SK-N-SH (cell line): ENCODE results near the gene ATP5PD. TPM values are rescaled to one million over a fixed set of nuclear protein-coding genes. Genes with fewer than 3 reads are reported as not detected.

Experiments
- CTCF ChIA-PET: fragments of 300-600, 350-600 bp; formaldehyde crosslinking; extraction: SDS; loops from one replicate; lab custom pipeline; 2021; lab: Yijun Ruan, JAX
- POLR2A ChIA-PET: fragments of 350-600 bp; sonication (Branson Sonifier 250); formaldehyde crosslinking; extraction: SDS; loops from one replicate; lab custom pipeline; 2020; ENCODE audit warnings: antibody characterized with exemption, inconsistent platforms; lab: Yijun Ruan, JAX
- DNase-seq: peaks from one replicate; pipeline ENCODE4 v3.0.0; 2012
- H2AFZ ChIP-seq: fragments of 200-600 bp; sonication (generic); 2 replicates; pipeline ENCODE4 v1.8.1; 2016; ENCODE audit warnings: antibody characterized with exemption, mild to moderate bottlenecking, low read depth
- H3F3A ChIP-seq: fragments of 200-600 bp; sonication (generic); replicated peaks from 2 replicates; pipeline ENCODE3; 2016; ENCODE audit warnings: antibody characterized with exemption, mild to moderate bottlenecking; ENCODE audit not compliant: insufficient read depth
- H3K27ac ChIP-seq, 2 experiments: fragments of 200-500 bp in 1 of 2; fragments of 200-600 bp in 1 of 2; sonication (Bioruptor generic) in 1 of 2; sonication (generic), shearing (Covaris generic) in 1 of 2; 2 replicates each; pipeline versions ENCODE4 v1.5.1 to v1.6.1; 2014 to 2016; ENCODE audit warnings: low read depth in 2 of 2, inconsistent platforms in 1 of 2, low read length in 1 of 2, mild to moderate bottlenecking in 1 of 2, mixed read lengths in 1 of 2
- H3K27me3 ChIP-seq: fragments of 200-600 bp; sonication (generic), shearing (Covaris generic); 2 replicates; pipeline ENCODE4 v1.6.1; 2016; ENCODE audit warnings: mixed run types; ENCODE audit not compliant: insufficient read depth
- H3K36me3 ChIP-seq, 2 experiments: fragments of 200-500 bp in 1 of 2; fragments of 200-600 bp in 1 of 2; sonication (Bioruptor generic) in 1 of 2; sonication (generic) in 1 of 2; replicated peaks in 1 of 2; 2 replicates each; pipeline versions ENCODE3 to v1.5.1; 2014 to 2016; ENCODE audit warnings: low read length in 1 of 2, mild to moderate bottlenecking in 1 of 2; ENCODE audit not compliant: insufficient read depth in 2 of 2, control insufficient read depth in 1 of 2
- H3K4me1 ChIP-seq, 2 experiments: fragments of 200-500 bp in 1 of 2; fragments of 200-600 bp in 1 of 2; sonication (Bioruptor generic) in 1 of 2; sonication (generic), shearing (Covaris generic) in 1 of 2; 2 replicates each; pipeline versions ENCODE4 v1.5.1 to v1.6.1; 2014 to 2016; ENCODE audit warnings: low read depth in 1 of 2, low read length in 1 of 2, mixed run types in 1 of 2; ENCODE audit not compliant: insufficient read depth in 2 of 2, control insufficient read depth in 1 of 2
- H3K4me2 ChIP-seq: fragments of 200-600 bp; sonication (generic), shearing (Covaris generic); 2 replicates; pipeline ENCODE4 v1.6.1; 2017; ENCODE audit warnings: mixed run types
- H3K4me3 ChIP-seq, 2 experiments: fragments of 200-500 bp in 1 of 2; fragments of 200-600 bp in 1 of 2; sonication (Bioruptor generic) in 1 of 2; sonication (generic), shearing (Covaris generic) in 1 of 2; 2 replicates each; pipeline versions ENCODE4 v1.5.1 to v1.8.1; 2014 to 2016; ENCODE audit warnings: low read depth in 2 of 2, inconsistent platforms in 1 of 2, low read length in 1 of 2, mild to moderate bottlenecking in 1 of 2, mixed read lengths in 1 of 2, moderate library complexity in 1 of 2
- H3K79me2 ChIP-seq: fragments of 200-600 bp; sonication (generic); 2 replicates; pipeline ENCODE4 v1.8.1; 2017; ENCODE audit warnings: mild to moderate bottlenecking; ENCODE audit not compliant: insufficient read depth
- H3K9ac ChIP-seq: fragments of 200-600 bp; sonication (generic); 2 replicates; pipeline ENCODE4 v1.6.1; 2017; ENCODE audit warnings: mixed run types
- H3K9me2 ChIP-seq: fragments of 200-600 bp; sonication (generic); 2 replicates; pipeline ENCODE4 v1.6.1; 2017; ENCODE audit warnings: mixed run types
- H3K9me3 ChIP-seq: fragments of 200-600 bp; sonication (generic); 2 replicates; pipeline ENCODE4 v1.6.1; 2017; ENCODE audit warnings: mixed run types, mild to moderate bottlenecking, moderate library complexity
- H4K20me1 ChIP-seq: fragments of 200-600 bp; sonication (generic); 2 replicates; pipeline ENCODE4 v1.6.1; 2017; ENCODE audit warnings: mild to moderate bottlenecking, mixed run types; ENCODE audit not compliant: insufficient read depth
- ELF1 ChIP-seq: IDR thresholded peaks from 2 replicates; pipeline ENCODE4 v1.4.0; 2012
- FOXM1 ChIP-seq: IDR thresholded peaks from 2 replicates; pipeline ENCODE4 v1.4.0; 2012; ENCODE audit warnings: low read depth, mild to moderate bottlenecking
- MXI1 ChIP-seq: IDR thresholded peaks from 2 replicates; pipeline ENCODE4 v1.6.1; 2012; ENCODE audit warnings: mild to moderate bottlenecking, low read depth, low read length, improper control_type of control experiment
- NFIC ChIP-seq: IDR thresholded peaks from 2 replicates; pipeline ENCODE4 v1.4.0; 2012; ENCODE audit warnings: borderline replicate concordance
- RCOR1 ChIP-seq: fragments of 150-350 bp; IDR thresholded peaks from 2 replicates; pipeline ENCODE4 v1.6.1; 2017; ENCODE audit warnings: antibody characterized with exemption, low read length
- SMC3 ChIP-seq: IDR thresholded peaks from 2 replicates; pipeline ENCODE4 v1.6.1; 2012; ENCODE audit warnings: low read depth, low read length, improper control_type of control experiment
- TCF12 ChIP-seq: IDR thresholded peaks from 2 replicates; pipeline ENCODE4 v1.4.0; 2012
- TEAD4 ChIP-seq: IDR thresholded peaks from 2 replicates; pipeline ENCODE4 v1.4.0; 2012; ENCODE audit warnings: mild to moderate bottlenecking, borderline replicate concordance; ENCODE audit not compliant: insufficient read depth
- YY1 ChIP-seq: IDR thresholded peaks from 2 replicates; pipeline ENCODE4 v1.4.0; 2012; ENCODE audit warnings: low read depth, mild to moderate bottlenecking
- WGBS: methylation state at CpG from one replicate; pipeline ENCODE4 v1.1.6; 2017; ENCODE audit warnings: low lambda C conversion rate; 5-methylcytosine and 5-hydroxymethylcytosine counted together
- polyA plus RNA-seq, 3 experiments: library from polyadenylated mRNA; depleted of rRNA; stranded (reverse); fragments of >200 nt; gene quantifications; 2 replicates each; pipeline ENCODE4 v1.2.3, GENCODE V29; 2012
- TF ChIP-seq, protein P1 (sequence below): IDR thresholded peaks from 2 replicates; pipeline ENCODE4 v1.6.1; 2012; ENCODE audit warnings: mild to moderate bottlenecking, low read depth, low read length, moderate library complexity
- TF ChIP-seq, protein P2 (sequence below): IDR thresholded peaks from 2 replicates; pipeline ENCODE4; 2012
- TF ChIP-seq, protein P3 (sequence below): IDR thresholded peaks from 2 replicates; pipeline ENCODE4 v1.4.0; 2012; ENCODE audit warnings: low read depth, borderline replicate concordance
- TF ChIP-seq, protein P4 (sequence below): fragments of 150-350 bp; IDR thresholded peaks from 2 replicates; pipeline ENCODE4 v1.6.1; 2017; ENCODE audit warnings: antibody characterized with exemption, low read length, low read depth, borderline replicate concordance

ATP5PD gene
- polyA plus RNA-seq, 1 of the 3 experiments (the other 2 are of a cell fraction), result 354 TPM

DNA sequence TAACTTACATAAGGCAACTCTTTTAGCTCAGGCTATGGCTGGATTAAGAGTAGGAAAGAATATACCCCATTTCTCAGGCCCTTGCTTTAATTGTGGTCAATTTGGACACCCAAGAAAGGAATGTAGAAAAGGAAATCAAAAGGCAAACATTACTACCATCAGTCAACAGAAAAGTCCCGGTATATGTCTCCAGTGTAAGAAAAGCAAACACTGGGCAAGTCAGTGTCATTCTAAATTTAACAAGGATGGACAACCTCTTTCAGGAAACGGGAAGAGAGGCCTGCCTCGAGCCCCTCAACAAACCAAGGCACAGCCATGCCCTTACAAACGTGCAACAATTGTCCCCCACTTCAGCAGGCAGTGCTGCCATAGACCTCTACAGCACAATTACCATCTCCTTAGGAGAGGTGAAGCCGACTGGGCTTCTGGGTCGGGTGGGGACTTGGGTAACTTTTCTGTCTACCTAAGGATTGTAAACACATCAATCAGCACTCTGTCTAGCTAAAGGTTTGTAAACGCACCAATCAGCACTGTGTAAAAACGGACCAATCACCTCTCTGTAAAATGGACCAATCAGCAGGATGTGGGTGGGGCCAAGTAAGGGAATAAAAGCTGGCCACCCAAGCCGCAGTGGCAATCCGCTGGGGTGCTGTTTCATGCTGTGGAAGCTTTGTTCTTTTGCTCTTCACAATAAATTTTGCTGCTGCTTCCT is 21.9 kb downstream of the ATP5PD start:
- no peaks in the 10 kb centered on the region for H3K27me3 ChIP-seq
- H3K4me3 ChIP-seq, result no peak overlapping the region
- no peaks in the 10 kb centered on the region for H3K4me1 ChIP-seq
- H3K79me2 ChIP-seq, result no peaks in the 10 kb centered on the region
- CTCF ChIA-PET, result interaction anchor here (1.2 to 4.5 kb wide), 3 partner anchors 10 to 32 kb away, joined by 3 to 18 read pairs (median 6); partner anchors contain the start of gene MRPL58
- H3K9ac ChIP-seq, result no peak overlapping the region
- peaks cover 14 to 20% of the 10 kb centered on the region in 2 experiments for H3K36me3 ChIP-seq
- DNase-seq, result no peak
- H3K4me2 ChIP-seq, result no peak overlapping the region
- H2AFZ ChIP-seq, result no peak overlapping the region
- 83% methylated on average over 10 of the region's 10 CpGs for WGBS
- POLR2A ChIA-PET, result interaction anchor here (3.9 kb wide), 1 partner anchor 12 kb away, joined by 24 read pairs; the partner anchor contains the start of gene MRPL58
- H3K27ac ChIP-seq, result no peak overlapping the region
- H3K9me3 ChIP-seq, result no peaks in the 10 kb centered on the region
- no peaks in the 10 kb centered on the region for H3F3A ChIP-seq
- H3K9me2 ChIP-seq, result no peaks in the 10 kb centered on the region
- TF ChIP-seq, protein P1, sequence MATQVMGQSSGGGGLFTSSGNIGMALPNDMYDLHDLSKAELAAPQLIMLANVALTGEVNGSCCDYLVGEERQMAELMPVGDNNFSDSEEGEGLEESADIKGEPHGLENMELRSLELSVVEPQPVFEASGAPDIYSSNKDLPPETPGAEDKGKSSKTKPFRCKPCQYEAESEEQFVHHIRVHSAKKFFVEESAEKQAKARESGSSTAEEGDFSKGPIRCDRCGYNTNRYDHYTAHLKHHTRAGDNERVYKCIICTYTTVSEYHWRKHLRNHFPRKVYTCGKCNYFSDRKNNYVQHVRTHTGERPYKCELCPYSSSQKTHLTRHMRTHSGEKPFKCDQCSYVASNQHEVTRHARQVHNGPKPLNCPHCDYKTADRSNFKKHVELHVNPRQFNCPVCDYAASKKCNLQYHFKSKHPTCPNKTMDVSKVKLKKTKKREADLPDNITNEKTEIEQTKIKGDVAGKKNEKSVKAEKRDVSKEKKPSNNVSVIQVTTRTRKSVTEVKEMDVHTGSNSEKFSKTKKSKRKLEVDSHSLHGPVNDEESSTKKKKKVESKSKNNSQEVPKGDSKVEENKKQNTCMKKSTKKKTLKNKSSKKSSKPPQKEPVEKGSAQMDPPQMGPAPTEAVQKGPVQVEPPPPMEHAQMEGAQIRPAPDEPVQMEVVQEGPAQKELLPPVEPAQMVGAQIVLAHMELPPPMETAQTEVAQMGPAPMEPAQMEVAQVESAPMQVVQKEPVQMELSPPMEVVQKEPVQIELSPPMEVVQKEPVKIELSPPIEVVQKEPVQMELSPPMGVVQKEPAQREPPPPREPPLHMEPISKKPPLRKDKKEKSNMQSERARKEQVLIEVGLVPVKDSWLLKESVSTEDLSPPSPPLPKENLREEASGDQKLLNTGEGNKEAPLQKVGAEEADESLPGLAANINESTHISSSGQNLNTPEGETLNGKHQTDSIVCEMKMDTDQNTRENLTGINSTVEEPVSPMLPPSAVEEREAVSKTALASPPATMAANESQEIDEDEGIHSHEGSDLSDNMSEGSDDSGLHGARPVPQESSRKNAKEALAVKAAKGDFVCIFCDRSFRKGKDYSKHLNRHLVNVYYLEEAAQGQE, result no peak
- TF ChIP-seq FOXM1, result no peak
- TF ChIP-seq, protein P2, sequence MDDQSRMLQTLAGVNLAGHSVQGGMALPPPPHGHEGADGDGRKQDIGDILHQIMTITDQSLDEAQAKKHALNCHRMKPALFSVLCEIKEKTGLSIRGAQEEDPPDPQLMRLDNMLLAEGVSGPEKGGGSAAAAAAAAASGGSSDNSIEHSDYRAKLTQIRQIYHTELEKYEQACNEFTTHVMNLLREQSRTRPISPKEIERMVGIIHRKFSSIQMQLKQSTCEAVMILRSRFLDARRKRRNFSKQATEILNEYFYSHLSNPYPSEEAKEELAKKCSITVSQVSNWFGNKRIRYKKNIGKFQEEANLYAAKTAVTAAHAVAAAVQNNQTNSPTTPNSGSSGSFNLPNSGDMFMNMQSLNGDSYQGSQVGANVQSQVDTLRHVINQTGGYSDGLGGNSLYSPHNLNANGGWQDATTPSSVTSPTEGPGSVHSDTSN, result no peak
- no peak for TF ChIP-seq TEAD4
- TF ChIP-seq NFIC, result no peak
- TF ChIP-seq, protein P3, sequence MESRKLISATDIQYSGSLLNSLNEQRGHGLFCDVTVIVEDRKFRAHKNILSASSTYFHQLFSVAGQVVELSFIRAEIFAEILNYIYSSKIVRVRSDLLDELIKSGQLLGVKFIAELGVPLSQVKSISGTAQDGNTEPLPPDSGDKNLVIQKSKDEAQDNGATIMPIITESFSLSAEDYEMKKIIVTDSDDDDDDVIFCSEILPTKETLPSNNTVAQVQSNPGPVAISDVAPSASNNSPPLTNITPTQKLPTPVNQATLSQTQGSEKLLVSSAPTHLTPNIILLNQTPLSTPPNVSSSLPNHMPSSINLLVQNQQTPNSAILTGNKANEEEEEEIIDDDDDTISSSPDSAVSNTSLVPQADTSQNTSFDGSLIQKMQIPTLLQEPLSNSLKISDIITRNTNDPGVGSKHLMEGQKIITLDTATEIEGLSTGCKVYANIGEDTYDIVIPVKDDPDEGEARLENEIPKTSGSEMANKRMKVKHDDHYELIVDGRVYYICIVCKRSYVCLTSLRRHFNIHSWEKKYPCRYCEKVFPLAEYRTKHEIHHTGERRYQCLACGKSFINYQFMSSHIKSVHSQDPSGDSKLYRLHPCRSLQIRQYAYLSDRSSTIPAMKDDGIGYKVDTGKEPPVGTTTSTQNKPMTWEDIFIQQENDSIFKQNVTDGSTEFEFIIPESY, result no peak
- TF ChIP-seq YY1, result no peak
- no peak for TF ChIP-seq MXI1
- TF ChIP-seq ELF1, result no peak
- TF ChIP-seq RCOR1, result no peak
- TF ChIP-seq TCF12, result no peak
- TF ChIP-seq, protein P4, sequence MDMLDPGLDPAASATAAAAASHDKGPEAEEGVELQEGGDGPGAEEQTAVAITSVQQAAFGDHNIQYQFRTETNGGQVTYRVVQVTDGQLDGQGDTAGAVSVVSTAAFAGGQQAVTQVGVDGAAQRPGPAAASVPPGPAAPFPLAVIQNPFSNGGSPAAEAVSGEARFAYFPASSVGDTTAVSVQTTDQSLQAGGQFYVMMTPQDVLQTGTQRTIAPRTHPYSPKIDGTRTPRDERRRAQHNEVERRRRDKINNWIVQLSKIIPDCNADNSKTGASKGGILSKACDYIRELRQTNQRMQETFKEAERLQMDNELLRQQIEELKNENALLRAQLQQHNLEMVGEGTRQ, result no peak
- no peak for TF ChIP-seq SMC3
- TF ChIP-seq, all 33 proteins: peak for 0
- no peaks in the 10 kb centered on the region for H4K20me1 ChIP-seq
